ENCODE results near the gene PPIA. TPM values are rescaled to one million over a fixed set of nuclear protein-coding genes. Genes with fewer than 3 reads are reported as not detected.

PPIA gene
- total and polyA plus RNA-seq, 2 donors (not counting 1 experiment from before 2014, with no cell fraction given) = 807 to 1,498 TPM

DNA sequence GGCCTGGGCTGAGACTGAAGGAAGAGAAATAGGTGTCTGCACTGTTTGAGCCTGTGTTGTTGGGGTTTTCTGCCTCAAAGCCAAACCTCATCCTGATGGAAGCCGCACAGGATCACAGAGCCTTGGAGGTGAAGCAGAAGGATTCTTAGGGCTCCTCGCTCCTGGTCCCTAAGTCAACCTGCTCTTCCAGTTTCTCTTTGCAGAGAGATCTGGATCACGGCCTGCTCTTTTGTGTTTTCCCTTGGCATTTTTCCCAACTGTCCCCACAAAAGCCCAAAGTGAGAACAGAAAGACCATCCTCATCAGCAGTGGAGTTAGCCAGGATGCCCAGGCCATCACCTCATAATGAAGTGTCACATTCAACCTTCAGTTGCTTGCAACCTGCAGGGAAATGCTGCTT lies 20.3 kb upstream of the PPIA start:
- TF ChIP-seq EZH2 (IDR thresholded peaks at IDR 0.05; ENCODE audit: borderline replicate concordance, insufficient read depth, low read depth, low read length, poor library complexity, severe bottlenecking) = no peak
- no peak for TF ChIP-seq CTCF (IDR thresholded peaks at IDR 0.05)
- Mint-ChIP-seq H3K9me3 (ENCODE audit: insufficient read depth) (no peaks in the 10 kb centered on the region), H3K4me3 (no peak overlapping the region), H3K27me3 (no peaks in the 10 kb centered on the region), H3K4me1 (peaks cover 8% of the 10 kb centered on the region), H3K27ac (no peak overlapping the region)
- H3K27ac ChIP-seq (ENCODE audit: low read length in 2 of 2) = no peak overlapping the region
- H2AFZ ChIP-seq (ENCODE audit: insufficient read depth, low read depth, low read length, poor library complexity, severe bottlenecking) = no peak overlapping the region
- intact Hi-C loops (cut with micrococcal nuclease) = no loop called here
- no peaks in the 10 kb centered on the region for H3K27me3 ChIP-seq (replicated peaks in 1 of 4; ENCODE audit: control extremely low read depth in 1 of 4, control insufficient read depth in 3 of 4, insufficient read depth in 4 of 4, low read length in 3 of 4)
- no peak overlapping the region for H3K4me2 ChIP-seq (replicated peaks; ENCODE audit: low read depth, low read length, poor library complexity, severe bottlenecking)
- no peak overlapping the region for H3K9ac ChIP-seq (ENCODE audit: low read length)
- no peaks in the 10 kb centered on the region for H3K79me2 ChIP-seq (ENCODE audit: control insufficient read depth, insufficient read depth, low read length)
- DNase-seq (no peak), ATAC-seq (ENCODE audit: low read depth) (no peak)
- peaks cover 0 to 13% of the 10 kb centered on the region in 2 donors for H3K4me1 ChIP-seq (ENCODE audit: control insufficient read depth in 2 of 2, insufficient read depth in 2 of 2, low read length in 2 of 2)
- H4K20me1 ChIP-seq (ENCODE audit: control insufficient read depth, insufficient read depth, low read length, poor library complexity, severe bottlenecking) = no peaks in the 10 kb centered on the region
- no peaks in the 10 kb centered on the region for H3K36me3 ChIP-seq (replicated peaks in 1 of 2; ENCODE audit: control extremely low read depth in 1 of 2, control insufficient read depth in 1 of 2, extremely low read depth in 1 of 2, insufficient read depth in 2 of 2, low read length in 1 of 2)
- 100% methylated on average over 2 of the region's 3 CpGs for WGBS (ENCODE audit: insufficient coverage)
- ChIA-PET CTCF (no interaction called here), POLR2A (no interaction called here)
- no peaks in the 10 kb centered on the region for H3K9me3 ChIP-seq (ENCODE audit: control extremely low read depth in 1 of 3, control insufficient read depth in 2 of 3, insufficient read depth in 1 of 3, low read length in 2 of 3)
- no peak overlapping the region for H3K4me3 ChIP-seq (ENCODE audit: control extremely low read depth in 1 of 5, extremely low read depth in 1 of 5, insufficient read depth in 1 of 5, low read depth in 2 of 5, low read length in 4 of 5)

GRCh38 chr7:44782460-44782859 lies 14.0 kb upstream of the PPIA start:
- no peak overlapping the region for H2AFZ ChIP-seq (ENCODE audit: insufficient read depth, low read depth, low read length, poor library complexity, severe bottlenecking)
- no peaks in the 10 kb centered on the region for H3K27me3 Mint-ChIP-seq
- no peaks in the 10 kb centered on the region for H4K20me1 ChIP-seq (ENCODE audit: control insufficient read depth, insufficient read depth, low read length, poor library complexity, severe bottlenecking)
- no peak overlapping the region for H3K27ac Mint-ChIP-seq
- no peak for TF ChIP-seq EZH2 (IDR thresholded peaks at IDR 0.05; ENCODE audit: borderline replicate concordance, insufficient read depth, low read depth, low read length, poor library complexity, severe bottlenecking)
- no peak for TF ChIP-seq CTCF (IDR thresholded peaks at IDR 0.05)
- no peak overlapping the region for H3K4me3 Mint-ChIP-seq
- H3K27ac ChIP-seq (ENCODE audit: low read length in 2 of 2) = no peak overlapping the region
- H3K9ac ChIP-seq (ENCODE audit: low read length) = no peak overlapping the region
- CTCF ChIA-PET = interaction anchor here (1.2 kb wide), 1 partner anchor 65 kb away, joined by 3 read pairs; no protein-coding TSS in a partner anchor
- POLR2A ChIA-PET = no interaction called here
- H3K27me3 ChIP-seq (replicated peaks in 1 of 4; ENCODE audit: control extremely low read depth in 1 of 4, control insufficient read depth in 3 of 4, insufficient read depth in 4 of 4, low read length in 3 of 4) = no peaks in the 10 kb centered on the region
- H3K36me3 ChIP-seq (replicated peaks in 1 of 2; ENCODE audit: control extremely low read depth in 1 of 2, control insufficient read depth in 1 of 2, extremely low read depth in 1 of 2, insufficient read depth in 2 of 2, low read length in 1 of 2) = no peaks in the 10 kb centered on the region
- DNase-seq = no peak
- intact Hi-C loops (cut with micrococcal nuclease) = no loop called here
- H3K9me3 ChIP-seq (ENCODE audit: control extremely low read depth in 1 of 3, control insufficient read depth in 2 of 3, insufficient read depth in 1 of 3, low read length in 2 of 3) = peaks cover 0 to 23% (median 5%) of the 10 kb centered on the region in 3 donors
- no peak for ATAC-seq (ENCODE audit: low read depth)
- WGBS (ENCODE audit: insufficient coverage) = 100% methylated on average over 1 of the region's 1 CpG
- peaks cover 10% of the 10 kb centered on the region for H3K4me1 Mint-ChIP-seq
- H3K9me3 Mint-ChIP-seq (ENCODE audit: insufficient read depth) = peaks cover 5% of the 10 kb centered on the region
- no peak overlapping the region for H3K4me3 ChIP-seq (ENCODE audit: control extremely low read depth in 1 of 5, extremely low read depth in 1 of 5, insufficient read depth in 1 of 5, low read depth in 2 of 5, low read length in 4 of 5)
- peaks cover 9 to 13% of the 10 kb centered on the region in 2 donors for H3K4me1 ChIP-seq (ENCODE audit: control insufficient read depth in 2 of 2, insufficient read depth in 2 of 2, low read length in 2 of 2)
- no peaks in the 10 kb centered on the region for H3K79me2 ChIP-seq (ENCODE audit: control insufficient read depth, insufficient read depth, low read length)
- no peak overlapping the region for H3K4me2 ChIP-seq (replicated peaks; ENCODE audit: low read depth, low read length, poor library complexity, severe bottlenecking)

Data from B cell (primary cell).